OCI-LY3 (cell line): ENCODE measurements around the gene SHROOM3.

Experiments used
- EZH2phosphoT487 ChIP-seq: fragments of 200-600 bp; shearing (Covaris generic); IDR thresholded peaks from 2 replicates; pipeline ENCODE4 v1.6.1; 2018; ENCODE audit warnings: antibody characterized with exemption, mixed run types, low read depth
- TF ChIP-seq, protein P1 (sequence below): fragments of 200-600, 300-600 bp; sonication (generic); IDR thresholded peaks from 2 replicates; pipeline ENCODE4 v1.5.1; 2014; ENCODE audit warnings: antibody characterized with exemption, low read length, low read depth

DNA sequence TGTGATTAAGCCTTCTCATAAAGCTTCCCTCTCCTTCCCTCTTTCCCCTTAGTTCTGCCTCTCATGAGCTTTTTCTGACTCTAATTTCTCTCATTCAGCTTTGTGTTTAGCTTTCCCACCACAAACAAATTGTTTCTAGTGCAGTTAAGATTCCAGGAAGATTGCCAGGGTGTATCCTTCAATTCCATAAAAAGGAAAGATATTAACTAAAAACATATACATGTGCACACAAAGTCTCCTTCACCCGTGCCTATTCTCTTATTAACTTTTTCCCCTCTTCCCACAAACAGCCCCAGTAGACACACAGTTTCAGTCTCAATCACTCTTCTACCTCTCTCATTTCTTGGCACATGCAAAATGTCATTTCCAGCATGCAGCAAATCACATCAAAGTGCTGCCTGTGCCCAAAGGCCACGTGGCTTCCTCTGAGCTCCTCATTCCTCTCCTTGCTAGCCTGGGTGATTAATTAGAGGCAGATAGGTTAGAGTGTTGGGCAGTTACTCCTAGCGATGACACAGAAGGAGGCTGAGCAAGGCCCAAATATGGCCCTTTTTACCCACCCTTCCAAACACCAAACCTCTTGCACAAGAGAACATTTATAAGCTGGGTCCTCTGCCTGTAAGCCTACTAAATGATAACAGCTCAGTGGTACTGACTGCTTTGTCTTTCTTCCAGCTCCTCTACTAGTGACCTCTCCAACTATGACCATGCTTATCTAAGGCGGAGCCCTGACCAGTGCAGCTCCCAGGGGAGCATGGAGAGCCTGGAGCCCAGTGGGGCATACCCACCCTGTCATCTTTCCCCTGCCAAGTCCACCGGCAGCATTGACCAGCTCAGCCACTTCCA, 303.3 kb downstream of the SHROOM3 start:
- TF ChIP-seq, protein P1, sequence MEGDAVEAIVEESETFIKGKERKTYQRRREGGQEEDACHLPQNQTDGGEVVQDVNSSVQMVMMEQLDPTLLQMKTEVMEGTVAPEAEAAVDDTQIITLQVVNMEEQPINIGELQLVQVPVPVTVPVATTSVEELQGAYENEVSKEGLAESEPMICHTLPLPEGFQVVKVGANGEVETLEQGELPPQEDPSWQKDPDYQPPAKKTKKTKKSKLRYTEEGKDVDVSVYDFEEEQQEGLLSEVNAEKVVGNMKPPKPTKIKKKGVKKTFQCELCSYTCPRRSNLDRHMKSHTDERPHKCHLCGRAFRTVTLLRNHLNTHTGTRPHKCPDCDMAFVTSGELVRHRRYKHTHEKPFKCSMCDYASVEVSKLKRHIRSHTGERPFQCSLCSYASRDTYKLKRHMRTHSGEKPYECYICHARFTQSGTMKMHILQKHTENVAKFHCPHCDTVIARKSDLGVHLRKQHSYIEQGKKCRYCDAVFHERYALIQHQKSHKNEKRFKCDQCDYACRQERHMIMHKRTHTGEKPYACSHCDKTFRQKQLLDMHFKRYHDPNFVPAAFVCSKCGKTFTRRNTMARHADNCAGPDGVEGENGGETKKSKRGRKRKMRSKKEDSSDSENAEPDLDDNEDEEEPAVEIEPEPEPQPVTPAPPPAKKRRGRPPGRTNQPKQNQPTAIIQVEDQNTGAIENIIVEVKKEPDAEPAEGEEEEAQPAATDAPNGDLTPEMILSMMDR = no peak
- TF ChIP-seq EZH2phosphoT487 = no peak
